Activated CD8-positive, alpha-beta memory T cell treated with anti-CD3 and anti-CD28 coated beads, Interleukin-2, amount 50 U/mL, for 48 hours (primary cell): ENCODE data around the gene MNX1.
A peak's percentile ranks its signal among the peaks of the same experiment; 100 is the strongest.

Source experiments
- DNase-seq: peaks from one replicate; pipeline ENCODE4 v3.0.0-alpha.2; 2020

MNX1 gene

DNA sequence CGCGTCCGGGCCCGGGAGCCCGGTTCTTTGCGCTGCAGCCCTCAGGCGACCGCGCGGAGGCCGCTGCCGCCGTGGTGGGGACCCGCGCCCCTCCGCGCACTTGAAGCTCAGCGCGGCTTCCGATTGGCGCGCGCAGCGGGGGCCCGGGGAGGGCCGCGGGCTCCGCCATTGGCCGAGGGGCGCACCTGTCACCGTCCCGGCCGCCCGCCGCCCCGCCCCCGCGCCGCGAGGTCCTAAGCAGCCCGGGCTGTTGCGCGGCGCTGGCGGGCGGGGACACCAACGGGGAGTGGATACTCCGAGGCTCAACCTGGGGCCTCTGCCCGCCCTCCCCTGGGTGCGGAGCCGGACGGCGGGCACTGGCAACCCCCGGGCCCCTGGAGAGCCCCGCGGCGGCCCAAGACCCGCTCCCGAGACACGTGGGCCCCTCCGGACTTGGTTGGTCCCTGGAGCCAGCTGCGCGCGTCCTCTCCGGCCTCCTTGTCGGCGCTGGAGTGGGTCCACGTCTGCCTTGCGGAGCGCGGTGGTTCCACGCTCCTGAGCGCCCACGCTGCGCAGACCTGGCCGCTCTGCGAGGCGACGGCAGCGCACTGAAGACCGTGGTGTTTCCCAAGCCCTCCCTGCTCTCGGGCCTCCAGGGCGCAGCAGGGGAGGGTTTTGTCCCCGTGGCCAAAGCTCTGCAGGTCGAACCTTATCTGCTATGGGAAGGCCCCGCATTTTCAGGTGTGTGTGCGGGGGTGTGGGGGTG is at the start of gene MNX1:
Gene MNX1 (minus strand): TSS at position 76 of the 745 bp plus-strand sequence. CDS start 313 bp downstream, outside the sequence.
- DNase-seq: no peak

DNA sequence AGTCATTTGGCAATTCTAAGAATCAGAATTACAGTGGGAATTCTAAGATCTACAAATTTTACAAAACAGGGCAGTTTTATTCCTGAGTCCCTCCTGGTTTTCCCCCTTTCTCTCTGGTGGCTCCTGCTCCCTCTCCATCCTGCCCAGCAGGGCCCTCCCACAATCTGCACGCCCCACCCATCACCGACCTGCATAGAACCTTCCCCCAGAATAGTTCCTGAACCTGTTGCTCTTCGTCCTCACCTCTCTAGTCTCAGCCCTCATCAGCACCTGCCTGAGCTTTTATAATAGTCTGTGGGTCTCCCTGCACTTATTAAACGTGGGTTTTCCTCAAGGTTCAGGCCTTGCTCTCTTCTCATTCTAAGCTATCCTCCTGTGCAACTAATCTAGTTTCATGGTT is 49.1 kb upstream of the MNX1 start:
- no peak for DNase-seq

DNA sequence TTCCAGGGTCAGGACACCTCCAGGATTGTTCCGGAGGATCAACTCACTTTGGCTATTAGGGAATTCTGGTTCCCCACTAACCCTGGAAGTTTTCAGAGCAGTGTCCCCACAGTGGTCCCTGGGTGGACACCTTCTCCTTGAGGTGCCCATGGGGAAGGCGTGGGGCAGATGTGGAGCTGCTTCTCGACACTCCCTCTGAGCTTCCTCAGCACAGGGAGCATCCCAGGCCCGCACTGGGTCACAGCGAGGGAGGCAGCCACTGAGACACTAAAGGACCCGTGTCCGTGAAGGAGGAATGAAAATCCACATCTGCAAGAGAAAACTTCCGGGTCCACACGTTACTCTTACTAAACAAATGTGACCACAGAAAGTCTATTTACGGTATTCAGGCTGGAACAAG is 48.2 kb upstream of the MNX1 start:
- DNase-seq: no peak

DNA sequence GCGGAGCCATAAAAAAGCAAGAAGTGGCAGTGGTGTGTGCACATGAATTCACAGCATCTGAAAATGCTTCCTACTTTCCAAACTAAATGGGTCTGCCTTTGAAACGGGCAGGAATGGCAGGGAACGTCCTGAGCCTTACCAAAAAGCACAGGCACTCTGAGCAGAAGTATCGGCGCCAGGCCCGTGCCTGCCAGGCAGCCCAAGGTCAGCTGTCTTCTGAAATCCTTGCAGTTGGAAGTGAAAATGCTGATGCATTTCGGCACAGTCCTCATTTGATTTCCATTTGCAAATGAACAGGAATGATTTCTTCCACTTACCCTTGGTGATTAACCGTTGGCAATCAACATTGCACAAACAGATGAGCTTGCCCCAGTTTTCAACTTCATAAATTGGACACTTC is 47.6 kb upstream of the MNX1 start:
- no peak for DNase-seq

DNA sequence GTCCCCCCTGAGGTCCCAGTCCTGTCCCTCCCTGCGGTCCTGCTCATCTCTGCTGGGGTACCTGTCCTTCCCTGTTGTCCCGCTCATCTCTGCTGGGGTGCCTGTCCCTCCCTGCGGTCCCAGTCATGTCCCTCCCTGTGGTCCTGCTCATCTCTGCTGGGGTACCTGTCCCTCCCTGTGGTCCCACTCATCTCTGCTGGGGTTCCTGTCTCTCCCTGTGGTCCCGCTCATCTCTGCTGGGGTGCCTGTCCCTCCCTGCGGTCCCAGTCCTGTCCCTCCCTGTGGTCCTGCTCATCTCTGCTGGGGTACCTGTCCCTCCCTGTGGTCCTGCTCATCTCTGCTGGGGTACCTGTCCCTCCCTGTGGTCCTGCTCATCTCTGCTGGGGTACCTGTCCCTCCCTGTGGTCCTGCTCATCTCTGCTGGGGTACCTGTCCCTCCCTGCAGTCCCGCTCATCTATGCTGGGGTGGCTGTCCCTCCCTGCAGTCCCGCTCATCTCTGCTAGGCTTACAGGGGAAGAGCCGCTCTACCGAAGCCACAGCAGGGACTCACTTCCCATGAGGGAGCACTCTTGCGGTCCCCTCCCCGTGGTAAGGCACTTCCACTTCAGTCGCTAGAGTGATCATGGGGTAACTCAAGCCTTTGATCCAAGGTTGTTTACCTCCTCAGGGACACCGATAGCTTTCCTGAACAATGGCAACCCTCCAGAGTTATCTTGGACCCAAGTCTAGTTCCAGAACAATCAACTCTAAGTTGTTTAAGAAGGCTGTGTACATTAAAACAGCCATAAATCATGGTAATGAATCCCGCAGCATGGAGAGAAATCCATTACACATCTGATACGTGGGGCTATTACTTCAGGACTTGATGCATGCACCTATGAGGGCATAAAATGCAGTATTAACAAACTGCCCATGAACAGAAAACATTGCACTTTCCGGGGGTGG is 46.8 kb upstream of the MNX1 start:
- DNase-seq: no peak

DNA sequence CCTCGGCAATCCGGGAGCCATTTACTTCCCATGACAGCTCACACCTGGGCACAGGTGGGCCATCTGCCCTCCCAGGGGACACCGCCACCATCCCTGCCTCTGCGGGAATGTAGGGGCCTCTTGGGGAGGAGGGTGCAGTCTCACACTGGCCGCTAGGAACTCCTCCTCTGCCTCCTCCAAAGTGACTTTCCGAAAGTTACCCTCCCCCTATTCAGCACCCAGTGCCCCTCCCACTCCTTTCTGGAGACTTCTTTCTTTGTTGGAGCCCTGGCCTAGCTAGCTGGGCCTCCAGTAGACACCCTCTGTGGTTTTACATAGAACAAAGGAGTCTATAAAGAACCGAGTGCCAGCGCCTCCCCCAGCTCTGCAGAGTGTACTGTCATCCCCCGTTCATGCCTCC is 45.8 kb upstream of the MNX1 start:
- DNase-seq: no peak

DNA sequence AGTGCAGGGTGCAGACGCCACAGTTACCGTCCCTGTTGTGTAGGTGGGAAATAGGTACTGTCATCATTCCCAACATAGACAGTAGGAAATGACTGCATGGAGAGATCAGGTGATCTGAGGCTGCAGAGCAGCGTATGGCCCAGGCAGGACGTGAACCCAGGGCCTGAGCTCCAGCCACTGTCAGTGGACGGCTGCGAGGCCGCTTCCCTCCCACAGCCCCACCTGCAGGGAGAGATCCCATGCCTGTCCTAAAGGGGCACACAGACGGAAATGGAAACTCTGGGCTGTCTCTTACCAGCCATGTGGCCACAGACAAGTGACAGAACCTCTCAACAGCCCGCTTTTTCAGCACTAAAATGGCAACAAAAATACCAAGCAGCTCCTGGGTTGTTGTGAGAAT is 44.5 kb upstream of the MNX1 start:
- DNase-seq: peak; percentile 35

DNA sequence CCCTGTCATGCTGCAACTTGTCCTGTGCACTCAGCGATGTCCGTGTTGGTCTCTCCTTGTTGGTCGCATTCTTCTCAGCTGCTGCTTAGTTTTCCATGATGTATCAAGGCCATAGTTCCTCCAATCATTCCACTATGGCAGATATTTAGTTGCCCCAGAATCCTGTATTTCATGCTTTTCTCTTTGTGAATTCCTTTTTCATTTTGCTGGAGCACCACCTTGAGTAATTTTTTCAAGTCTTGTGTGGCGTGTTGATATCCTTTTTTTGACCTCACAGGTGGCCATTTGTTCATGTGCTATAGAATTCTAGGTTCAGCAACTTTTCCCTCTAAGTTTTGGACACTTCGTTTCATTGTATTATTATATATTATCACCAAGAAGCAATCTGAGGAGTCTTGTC is 42.7 kb upstream of the MNX1 start:
- no peak for DNase-seq

DNA sequence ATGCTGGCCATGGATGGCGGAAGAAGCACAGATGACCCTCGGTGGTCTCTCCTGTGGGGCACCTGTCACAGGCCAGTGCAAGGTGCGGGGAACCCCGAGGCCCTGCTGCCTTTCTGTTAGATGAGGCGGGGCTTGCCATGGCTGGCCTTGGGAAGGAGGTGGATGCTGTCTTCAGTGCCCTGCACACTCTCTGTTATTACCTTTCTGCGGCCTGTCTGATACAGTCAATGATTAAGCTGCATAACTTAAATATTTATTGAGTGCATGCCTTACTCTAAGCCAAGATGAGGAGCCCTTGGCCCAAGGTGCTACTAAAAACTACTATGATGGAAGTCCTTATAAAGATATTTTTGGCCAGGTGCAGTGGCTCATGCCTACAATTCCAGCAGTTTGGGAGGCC is 36.7 kb upstream of the MNX1 start:
- DNase-seq: no peak

DNA sequence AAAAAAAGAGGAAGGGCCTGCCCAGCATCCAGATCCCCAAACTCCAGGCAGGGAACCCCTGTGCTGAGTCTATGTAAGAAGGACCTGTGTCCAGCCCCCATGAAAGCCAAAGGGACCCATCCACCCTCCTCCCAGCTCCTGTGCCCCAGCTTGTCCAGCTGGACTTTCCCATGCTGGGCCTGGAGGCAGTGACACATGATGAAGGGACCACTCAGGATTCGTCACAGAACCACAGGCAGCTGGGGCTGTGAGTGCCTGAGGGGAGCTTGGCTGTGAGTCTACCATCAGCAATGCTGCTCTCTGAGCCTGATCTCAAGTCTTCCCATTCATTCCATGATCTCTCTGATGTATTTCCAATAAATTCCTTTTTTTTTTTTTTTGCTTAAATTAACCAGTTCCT is 36.2 kb upstream of the MNX1 start:
- no peak for DNase-seq

DNA sequence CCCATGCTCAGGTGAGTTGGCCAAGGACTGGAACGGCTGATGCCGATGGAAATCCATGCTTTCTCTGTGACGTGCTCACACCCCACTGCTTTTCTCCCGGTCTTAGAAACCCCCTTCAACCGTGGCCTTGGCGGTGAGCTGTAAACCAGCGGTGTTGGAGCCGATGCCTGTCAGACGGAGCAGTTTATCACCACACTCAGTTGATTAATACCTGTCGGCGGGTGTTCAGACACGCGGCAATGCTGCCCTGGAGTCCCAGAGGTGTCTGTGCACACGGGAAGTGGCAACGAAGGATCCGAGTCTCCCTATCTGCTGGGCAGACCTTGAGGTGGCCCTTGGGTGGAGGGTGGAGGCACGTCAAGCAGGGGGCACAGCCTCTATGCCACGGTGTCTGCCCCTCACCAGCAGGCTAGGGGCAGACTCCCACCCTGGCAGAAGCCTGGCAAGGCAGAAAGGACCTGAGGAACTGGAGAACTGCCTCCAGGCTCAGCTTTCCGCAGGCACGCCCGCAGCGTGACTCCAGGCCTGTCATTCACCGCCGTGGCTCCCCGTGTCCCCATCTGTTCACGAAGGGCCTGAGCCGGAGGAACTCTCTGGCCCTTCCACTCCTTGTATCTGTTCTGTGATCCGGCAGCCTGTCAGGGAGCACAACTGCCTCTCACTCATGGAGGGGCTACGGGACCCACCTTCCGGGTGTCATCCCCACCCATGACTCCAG is 34.6 kb upstream of the MNX1 start:
- no peak for DNase-seq

DNA sequence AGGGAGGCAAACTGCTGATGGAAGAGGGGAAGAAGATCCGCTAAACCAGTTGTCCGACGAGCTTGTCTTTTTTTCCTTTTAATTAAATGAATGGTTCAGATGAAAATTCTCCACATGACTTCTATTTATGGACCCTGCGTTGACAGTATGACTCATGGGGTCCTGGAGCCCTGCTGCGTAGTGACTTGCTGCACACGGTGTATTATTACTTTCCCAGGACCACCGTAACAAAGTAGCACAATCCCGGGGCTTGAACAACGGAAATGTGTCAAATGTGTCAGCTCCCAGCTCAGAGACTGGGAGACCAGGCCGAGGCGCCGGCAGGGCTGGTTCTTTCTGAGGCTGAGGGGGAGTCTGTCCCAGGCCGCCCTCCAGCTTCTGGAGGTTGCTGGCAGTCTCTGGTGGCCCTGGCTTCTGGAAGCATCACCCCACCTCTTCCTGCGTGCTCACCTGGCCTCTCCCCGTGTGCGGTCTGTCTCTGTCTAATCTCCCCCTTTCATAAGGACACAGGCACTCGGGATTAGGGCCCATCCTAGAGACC is 33.8 kb upstream of the MNX1 start:
- DNase-seq: no peak

DNA sequence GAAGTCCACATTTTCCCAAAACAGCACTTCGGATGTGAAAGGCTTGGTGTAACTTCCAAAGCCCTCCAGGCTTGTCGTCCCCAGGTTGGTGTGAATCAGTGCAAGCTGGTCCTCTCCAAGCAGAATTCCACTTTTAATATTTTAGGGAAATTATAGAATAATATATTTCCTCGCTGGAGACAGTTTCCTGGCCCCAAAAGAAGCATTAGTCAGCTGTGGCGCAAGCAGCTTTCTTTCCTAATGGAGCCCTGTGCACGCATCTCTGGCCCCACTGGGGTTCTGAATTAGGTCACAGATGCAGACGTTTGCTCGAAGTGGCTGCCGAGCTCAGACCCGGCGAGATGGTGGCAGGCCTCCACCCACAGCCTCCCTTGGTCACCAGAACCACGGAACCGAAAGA is 33.3 kb upstream of the MNX1 start:
- no peak for DNase-seq

DNA sequence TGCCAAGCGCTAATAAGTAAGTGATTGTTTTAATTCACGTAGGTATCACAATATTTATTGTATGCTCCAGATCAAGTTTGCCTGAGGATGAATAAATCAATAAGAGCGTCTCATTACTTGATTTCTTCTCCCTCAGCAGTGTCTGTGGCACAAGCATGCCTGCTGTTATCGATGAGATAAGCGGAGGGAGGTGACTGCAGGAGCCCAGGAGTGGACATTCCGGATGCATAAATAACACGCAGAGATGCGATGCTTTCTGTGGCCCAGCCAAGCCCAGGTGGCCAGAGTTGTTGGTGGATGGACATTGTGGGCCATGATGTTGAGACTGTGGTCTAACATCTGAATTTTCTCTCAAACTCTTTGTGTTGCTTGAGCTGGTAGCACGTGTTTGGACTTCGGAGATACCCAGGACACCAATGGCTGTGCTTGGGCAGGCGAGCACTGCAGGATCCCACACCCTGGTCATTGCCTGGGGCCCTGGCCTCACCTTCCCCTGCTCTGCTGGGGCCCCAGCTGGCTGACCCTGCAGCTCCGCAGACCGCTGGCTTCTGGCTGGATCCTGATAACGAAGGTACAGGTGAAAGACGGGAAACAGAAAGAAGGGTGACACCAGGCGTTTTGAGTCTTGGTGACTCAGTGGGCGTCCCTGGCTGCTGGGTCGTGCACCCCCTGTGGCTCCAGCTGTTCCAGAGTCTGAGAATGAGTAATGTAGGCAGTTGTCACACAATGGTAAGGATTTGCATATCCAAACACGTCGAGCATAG is 31.2 kb upstream of the MNX1 start:
- DNase-seq: peak; percentile 36

DNA sequence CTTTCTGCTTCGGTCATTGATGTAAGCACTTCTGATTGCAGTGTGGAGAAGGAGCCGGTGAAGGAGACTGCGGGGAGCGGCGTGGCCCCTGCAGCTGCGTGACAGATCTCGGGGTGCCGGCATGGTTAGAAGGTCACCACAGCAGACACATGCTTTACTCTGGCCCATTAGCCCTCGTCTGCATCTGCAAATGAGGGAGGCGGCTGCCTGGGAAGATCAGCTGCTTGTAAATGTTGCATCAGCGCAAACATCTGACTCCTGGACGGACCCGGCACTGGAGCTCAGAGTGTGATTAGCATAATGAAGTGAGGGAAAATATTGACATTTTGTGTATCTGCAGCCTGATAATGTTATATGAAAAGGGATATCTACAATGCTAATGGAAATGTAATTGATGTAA is 30.5 kb upstream of the MNX1 start:
- peak; percentile 26 for DNase-seq

DNA sequence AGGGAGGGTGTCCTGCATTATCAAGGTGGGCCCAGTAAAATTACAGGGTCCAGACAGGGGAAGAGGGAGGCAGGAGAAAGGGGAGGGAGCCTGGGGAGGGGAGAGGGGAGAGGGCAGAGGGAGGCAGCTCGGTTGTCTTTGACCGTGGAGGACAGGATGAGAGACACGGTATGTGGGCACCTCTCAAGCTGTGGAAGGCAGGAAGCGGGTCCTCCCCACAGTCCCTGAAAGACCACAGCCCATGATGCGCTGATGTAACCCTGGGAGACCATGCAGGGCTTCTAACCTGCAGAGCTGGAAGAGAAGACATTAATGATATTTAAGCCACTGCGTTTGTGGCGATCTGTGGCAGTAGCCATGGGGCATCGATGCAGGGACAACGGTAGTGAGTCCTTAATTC is 27.2 kb upstream of the MNX1 start:
- peak; percentile 17 for DNase-seq

DNA sequence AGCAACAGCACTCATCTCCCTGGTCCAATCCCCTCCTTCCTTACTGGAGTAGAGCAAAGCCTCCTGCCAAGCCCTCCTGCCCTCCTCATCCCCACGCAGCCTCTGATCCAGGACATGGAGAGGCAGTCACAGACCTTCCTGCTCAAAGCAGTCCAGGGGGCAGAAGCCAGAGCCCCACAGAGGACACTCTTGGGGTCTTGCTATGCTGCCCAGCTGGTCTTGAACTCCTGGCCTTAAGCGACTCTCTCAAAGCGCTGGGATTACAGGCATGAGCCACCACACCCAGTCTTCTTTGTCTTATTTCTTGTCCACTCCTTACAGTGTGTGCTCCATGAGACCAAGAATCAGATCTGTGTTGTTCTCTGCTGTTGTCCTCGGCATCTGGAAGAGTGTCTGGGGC is 26.6 kb upstream of the MNX1 start:
- peak; percentile 28 for DNase-seq

DNA sequence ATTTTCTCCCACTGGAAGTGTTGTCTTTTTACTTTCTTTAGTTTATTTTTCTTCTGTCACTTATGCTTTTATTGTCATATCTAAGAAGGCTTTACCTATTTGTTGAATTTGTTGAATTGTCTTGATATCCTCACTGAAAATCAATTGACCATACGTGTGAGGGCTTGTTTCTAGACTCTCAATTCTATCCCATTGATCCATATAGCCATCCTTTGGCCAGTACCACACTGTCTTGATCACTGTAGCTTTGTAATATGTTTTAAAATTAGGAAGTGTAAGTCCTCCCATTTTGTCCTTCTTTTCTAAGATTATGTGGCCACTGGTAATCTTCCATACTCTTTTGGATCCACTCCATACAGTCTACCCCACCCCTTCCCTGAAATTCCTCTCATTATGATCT is 25.5 kb upstream of the MNX1 start:
- DNase-seq: no peak

DNA sequence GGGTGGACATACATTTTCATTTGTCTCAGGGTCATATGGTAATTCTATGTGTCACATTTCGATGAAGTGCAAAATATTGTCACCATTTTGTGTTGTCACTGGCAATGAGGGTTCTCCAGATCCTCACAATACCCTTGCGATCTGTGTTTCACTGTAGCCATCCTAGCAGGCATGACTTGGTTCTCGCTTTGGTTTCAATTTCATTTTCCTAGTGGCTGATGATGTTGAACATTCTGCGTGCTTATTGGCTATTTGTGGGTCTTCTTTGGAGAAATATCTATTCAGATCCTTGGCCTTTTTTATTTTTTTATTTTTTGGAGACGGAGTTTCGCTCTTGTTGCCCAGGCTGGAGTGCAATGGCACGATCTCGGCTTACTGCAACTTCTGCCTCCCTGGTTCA is 24.8 kb upstream of the MNX1 start:
- peak; percentile 13 for DNase-seq

DNA sequence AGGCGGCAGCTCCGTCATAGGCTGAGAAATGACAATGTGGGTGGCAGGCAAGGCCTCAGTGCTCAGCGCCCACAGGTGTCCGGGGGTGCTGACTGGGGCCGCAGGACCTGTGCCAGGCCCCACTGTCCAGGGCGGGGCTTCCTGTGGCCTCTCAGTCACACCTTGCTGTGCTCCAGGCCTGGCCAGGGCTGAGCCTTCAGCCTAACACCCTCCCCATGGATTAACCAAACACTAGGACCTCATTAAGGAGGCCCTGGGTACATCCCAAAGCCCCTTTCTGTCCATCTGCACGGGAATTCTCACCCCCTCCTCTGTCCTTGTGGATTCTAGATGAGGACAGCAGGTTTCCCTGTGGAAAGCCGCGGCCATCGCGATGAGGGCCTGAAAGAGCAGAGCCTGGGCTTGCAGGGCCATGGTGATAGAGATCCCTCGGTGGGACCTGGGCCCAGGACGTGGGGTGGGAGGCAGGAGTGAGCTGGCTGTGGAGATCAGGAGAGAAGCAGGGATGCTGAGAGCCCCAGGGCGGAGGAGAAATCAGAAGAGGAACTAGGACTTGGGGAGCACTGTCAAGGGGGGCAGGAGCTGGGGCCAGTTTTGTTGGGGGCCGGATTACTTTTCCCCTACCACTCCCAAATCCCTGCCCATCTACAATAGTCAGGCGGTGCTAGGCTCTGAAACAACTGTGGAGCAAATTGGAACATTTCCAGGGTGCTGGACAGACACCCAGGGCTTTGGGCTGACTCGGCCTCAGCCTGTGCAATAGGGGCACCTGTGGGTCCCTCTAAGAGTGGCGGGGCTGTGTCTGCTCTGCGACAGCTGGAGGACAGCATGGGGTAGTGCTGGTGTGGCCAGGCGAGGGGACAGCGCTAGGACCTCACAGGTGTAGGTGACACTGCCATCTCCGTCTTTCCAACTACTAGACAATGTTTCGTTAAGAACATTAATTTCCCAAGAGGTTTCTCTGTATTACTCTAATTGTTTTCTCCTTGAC is 23.3 kb upstream of the MNX1 start:
- DNase-seq: peak; percentile 18
